Nephron (organoid): Measurements from ENCODE around the gene HPS3.

Experiments
- H3K27ac Mint-ChIP-seq, 3 experiments: 2 replicates each; pipeline ENCODE4 v1.8.0; 2020; ENCODE audit warnings: mixed read lengths in 3 of 3, mild to moderate bottlenecking in 2 of 3, moderate library complexity in 1 of 3
- H3K27me3 Mint-ChIP-seq: 2 replicates; pipeline ENCODE4 v1.8.0; 2021; ENCODE audit warnings: low read depth, mild to moderate bottlenecking, moderate library complexity, mixed read lengths
- H3K36me3 Mint-ChIP-seq: 2 replicates; pipeline ENCODE4 v1.8.0; 2020; ENCODE audit warnings: low read depth, mixed read lengths
- H3K4me1 Mint-ChIP-seq: 2 replicates; pipeline ENCODE4 v1.8.0; 2020; ENCODE audit warnings: mixed read lengths
- H3K4me3 Mint-ChIP-seq, 3 experiments: 2 replicates each; pipeline ENCODE4 v1.8.0; 2020; ENCODE audit warnings: mild to moderate bottlenecking in 3 of 3, mixed read lengths in 3 of 3, moderate library complexity in 2 of 3
- H3K9me3 Mint-ChIP-seq: 2 replicates; pipeline ENCODE4 v1.8.0; 2020; ENCODE audit warnings: mixed read lengths
- CTCF ChIP-seq, 3 experiments: fragments of 200-600 bp; sonication (generic); IDR thresholded peaks; one replicate each; pipeline ENCODE4 v1.5.0; 2021; ENCODE audit warnings: antibody characterized with exemption in 3 of 3; ENCODE audit not compliant: unreplicated experiment in 3 of 3

Gene HPS3

GRCh38 chr3:149086232-149086988 lies 43.0 kb upstream of the HPS3 start, which contains the start of gene HLTF:
TSS of gene HLTF (minus strand) at chr3:149086533. CDS start at chr3:149086336, 197 bp downstream.
- Mint-ChIP-seq H3K36me3 (peaks cover 24% of the 10 kb centered on the region), H3K9me3 (no peaks in the 10 kb centered on the region), H3K27me3 (no peaks in the 10 kb centered on the region), H3K27ac (peak within 1 kb of the TSS; percentile 51 to 94 (median 94)), H3K4me1 (peaks cover 18% of the 10 kb centered on the region), H3K4me3 (peak within 1 kb of the TSS; percentile 97 to 98 (median 97))
- TF ChIP-seq CTCF (IDR thresholded peaks at IDR 0.05; ENCODE audit: unreplicated experiment in 3 of 3), result no peak

- Mint-ChIP-seq H3K27me3 (no peaks in the 10 kb centered on the region), H3K4me3 (no peak overlapping the region), H3K36me3 (peaks cover 18% of the 10 kb centered on the region), H3K9me3 (no peaks in the 10 kb centered on the region), H3K4me1 (peaks cover 18% of the 10 kb centered on the region), H3K27ac (no peak overlapping the region)
- TF ChIP-seq CTCF (IDR thresholded peaks at IDR 0.05; ENCODE audit: unreplicated experiment in 3 of 3), result no peak
Observed at GRCh38 chr3:149087208-149087607, 42.2 kb upstream of the HPS3 start.

- Mint-ChIP-seq H3K27me3 (no peaks in the 10 kb centered on the region), H3K4me3 (peak overlapping the region in 2 of 3 experiments; percentile 5 to 44), H3K27ac (no peak overlapping the region), H3K9me3 (no peaks in the 10 kb centered on the region), H3K4me1 (peaks cover 12% of the 10 kb centered on the region), H3K36me3 (peaks cover 7% of the 10 kb centered on the region)
- no peak for TF ChIP-seq CTCF (IDR thresholded peaks at IDR 0.05; ENCODE audit: unreplicated experiment in 3 of 3)
Observed at GRCh38 chr3:149089395-149089794, 40.0 kb upstream of the HPS3 start.

GRCh38 chr3:149090461-149090860 lies 39.0 kb upstream of the HPS3 start:
- Mint-ChIP-seq H3K27ac (no peak overlapping the region), H3K36me3 (peaks cover 3% of the 10 kb centered on the region), H3K4me3 (no peak overlapping the region), H3K9me3 (no peaks in the 10 kb centered on the region), H3K27me3 (no peaks in the 10 kb centered on the region), H3K4me1 (peaks cover 4% of the 10 kb centered on the region)
- no peak for TF ChIP-seq CTCF (IDR thresholded peaks at IDR 0.05; ENCODE audit: unreplicated experiment in 3 of 3)

GRCh38 chr3:149090907-149091306 lies 38.5 kb upstream of the HPS3 start:
- Mint-ChIP-seq H3K4me3 (no peak overlapping the region), H3K9me3 (no peaks in the 10 kb centered on the region)

More at GRCh38 chr3:149090907-149091306, 38.5 kb upstream of the HPS3 start:
- no peaks in the 10 kb centered on the region for H3K27me3 Mint-ChIP-seq
- H3K27ac Mint-ChIP-seq, result no peak overlapping the region
- no peak for TF ChIP-seq CTCF (IDR thresholded peaks at IDR 0.05; ENCODE audit: unreplicated experiment in 3 of 3)
- H3K4me1 Mint-ChIP-seq, result no peaks in the 10 kb centered on the region
- no peaks in the 10 kb centered on the region for H3K36me3 Mint-ChIP-seq
